Panc1 (cell line): Measurements from ENCODE around the gene RAB7B. TPM values are rescaled to one million over a fixed set of nuclear protein-coding genes. Genes with fewer than 3 reads are reported as not detected.

Source experiments
- ATAC-seq: fragments of 200-7000 bp; cut with Tn5 transposase; 2 replicates; pipeline ENCODE4 v1.9.1; 2020; ENCODE audit warnings: mild to moderate bottlenecking, moderate library complexity
- BruUV-seq: library from RNA; stranded (reverse); fragments of 400-500 nt; replicated peaks from 2 replicates; lab custom pipeline; 2021; lab: Mats Ljungman, UMichigan
- CTCF ChIA-PET: fragments of 300-600 bp; sonication (Branson Sonifier 250); formaldehyde crosslinking; loops from one replicate; lab custom pipeline; 2022; ENCODE audit warnings: antibody characterized with exemption; lab: Charles Lee
- POLR2A ChIA-PET: fragments of 300-600 bp; sonication (Branson Sonifier 250); formaldehyde crosslinking; loops from one replicate; lab custom pipeline; 2022; ENCODE audit warnings: antibody characterized with exemption; lab: Charles Lee
- DNase-seq: peaks from one replicate; pipeline ENCODE4 v3.0.0-alpha.2; 2010; ENCODE audit warnings: low read depth, low spot score
- H3K27ac ChIP-seq: 2 replicates; pipeline ENCODE4 v1.5.1; 2011; ENCODE audit warnings: mild to moderate bottlenecking, low read length, inconsistent platforms
- H3K27me3 ChIP-seq: fragments of 200-500 bp; sonication (Bioruptor generic); 2 replicates; pipeline ENCODE4 v1.6.0; 2014; ENCODE audit warnings: low read length, inconsistent platforms; ENCODE audit not compliant: control insufficient read depth, insufficient read depth
- H3K36me3 ChIP-seq: fragments of 200-500 bp; sonication (Bioruptor generic); 2 replicates; pipeline ENCODE4 v1.5.1; 2014; ENCODE audit warnings: inconsistent platforms, mild to moderate bottlenecking, low read length, moderate library complexity; ENCODE audit not compliant: control insufficient read depth, insufficient read depth
- H3K4me1 ChIP-seq: 2 replicates; pipeline ENCODE4 v1.5.1; 2011; ENCODE audit warnings: inconsistent platforms, mild to moderate bottlenecking, low read length, moderate library complexity; ENCODE audit not compliant: control insufficient read depth, insufficient read depth
- H3K4me3 ChIP-seq, 2 experiments: 2 replicates each; pipeline ENCODE4 v1.5.1; 2011 to 2012; ENCODE audit warnings: low read depth in 2 of 2, low read length in 2 of 2, mild to moderate bottlenecking in 2 of 2, inconsistent platforms in 1 of 2, moderate library complexity in 1 of 2
- H3K9me3 ChIP-seq: fragments of 200-500 bp; sonication (Bioruptor generic); 2 replicates; pipeline ENCODE4 v1.5.1; 2014; ENCODE audit warnings: low read depth, mild to moderate bottlenecking, inconsistent platforms, low read length, moderate library complexity; ENCODE audit not compliant: control insufficient read depth, insufficient read depth
- POLR2AphosphoS5 ChIP-seq: IDR thresholded peaks from 2 replicates; pipeline ENCODE4 v1.6.1; 2012; ENCODE audit warnings: mild to moderate bottlenecking, low read depth, low read length, moderate library complexity
- REST ChIP-seq, 2 experiments: IDR thresholded peaks; 2 replicates each; pipeline ENCODE4 v1.6.1; 2011 to 2012; ENCODE audit warnings: low read depth in 2 of 2, control low read depth in 1 of 2, low read length in 1 of 2, mild to moderate bottlenecking in 1 of 2, moderate library complexity in 1 of 2; ENCODE audit not compliant: insufficient read depth in 1 of 2
- SIN3A ChIP-seq: IDR thresholded peaks from 2 replicates; pipeline ENCODE4 v1.6.1; 2012; ENCODE audit warnings: low read depth, mild to moderate bottlenecking, low read length, moderate library complexity, borderline replicate concordance; ENCODE audit not compliant: insufficient read depth
- TCF7L2 ChIP-seq: IDR thresholded peaks from 2 replicates; pipeline ENCODE4 v1.6.1; 2011; ENCODE audit warnings: mild to moderate bottlenecking, low read depth, low read length, inconsistent platforms
- in situ Hi-C: cut with HindIII; loops from 2 replicates; pipeline ENCODE4 v1.10.0; 2016; ENCODE audit warnings: low sequenced_read_pairs, low pct_unique_long_range_greater_than_20kb
- intact Hi-C: fragments of 100-400 bp; cut with micrococcal nuclease; formaldehyde crosslinking; loops from one replicate; pipeline ENCODE4 v1.10.0; 2022; ENCODE audit not compliant: unreplicated experiment
- total RNA-seq: library from RNA; stranded (reverse); gene quantifications from one replicate; pipeline ENCODE4 v1.2.1, GENCODE V29; 2021; ENCODE audit not compliant: unreplicated experiment
- TF ChIP-seq, protein P1 (sequence below): fragments of 450-650 bp; IDR thresholded peaks from 2 replicates; pipeline ENCODE4 v1.5.1; 2017; ENCODE audit warnings: mild to moderate bottlenecking

Gene RAB7B
- total RNA-seq, 1 experiment from 2014 or later, result 0.05 TPM

- TF ChIP-seq SIN3A (no peak), POLR2AphosphoS5 (no peak), TCF7L2 (no peak), REST (IDR thresholded peaks at IDR 0.05; ENCODE audit: insufficient read depth in 1 of 2, low read depth in 2 of 2, low read length in 1 of 2) (no peak)
- TF ChIP-seq, protein P1, sequence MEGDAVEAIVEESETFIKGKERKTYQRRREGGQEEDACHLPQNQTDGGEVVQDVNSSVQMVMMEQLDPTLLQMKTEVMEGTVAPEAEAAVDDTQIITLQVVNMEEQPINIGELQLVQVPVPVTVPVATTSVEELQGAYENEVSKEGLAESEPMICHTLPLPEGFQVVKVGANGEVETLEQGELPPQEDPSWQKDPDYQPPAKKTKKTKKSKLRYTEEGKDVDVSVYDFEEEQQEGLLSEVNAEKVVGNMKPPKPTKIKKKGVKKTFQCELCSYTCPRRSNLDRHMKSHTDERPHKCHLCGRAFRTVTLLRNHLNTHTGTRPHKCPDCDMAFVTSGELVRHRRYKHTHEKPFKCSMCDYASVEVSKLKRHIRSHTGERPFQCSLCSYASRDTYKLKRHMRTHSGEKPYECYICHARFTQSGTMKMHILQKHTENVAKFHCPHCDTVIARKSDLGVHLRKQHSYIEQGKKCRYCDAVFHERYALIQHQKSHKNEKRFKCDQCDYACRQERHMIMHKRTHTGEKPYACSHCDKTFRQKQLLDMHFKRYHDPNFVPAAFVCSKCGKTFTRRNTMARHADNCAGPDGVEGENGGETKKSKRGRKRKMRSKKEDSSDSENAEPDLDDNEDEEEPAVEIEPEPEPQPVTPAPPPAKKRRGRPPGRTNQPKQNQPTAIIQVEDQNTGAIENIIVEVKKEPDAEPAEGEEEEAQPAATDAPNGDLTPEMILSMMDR, result no peak
- in situ Hi-C loops, result no loop called here
- ChIA-PET POLR2A (no interaction called here), CTCF (no interaction called here)
- DNase-seq (no peak), ATAC-seq (no peak)
- H3K4me1 ChIP-seq, result no peaks in the 10 kb centered on the region
- H3K36me3 ChIP-seq, result no peaks in the 10 kb centered on the region
- no TSS peak for BruUV-seq
- H3K4me3 ChIP-seq, result no peak overlapping the region
- intact Hi-C loops, result no loop called here
- H3K9me3 ChIP-seq, result no peaks in the 10 kb centered on the region
- H3K27ac ChIP-seq, result no peak overlapping the region
- H3K27me3 ChIP-seq, result peaks cover 14% of the 10 kb centered on the region; the same call in 1 of the 2 replicates
These were observed 56.2 kb downstream of the RAB7B start for GRCh38 chr1:205947024-205947423.

DNA sequence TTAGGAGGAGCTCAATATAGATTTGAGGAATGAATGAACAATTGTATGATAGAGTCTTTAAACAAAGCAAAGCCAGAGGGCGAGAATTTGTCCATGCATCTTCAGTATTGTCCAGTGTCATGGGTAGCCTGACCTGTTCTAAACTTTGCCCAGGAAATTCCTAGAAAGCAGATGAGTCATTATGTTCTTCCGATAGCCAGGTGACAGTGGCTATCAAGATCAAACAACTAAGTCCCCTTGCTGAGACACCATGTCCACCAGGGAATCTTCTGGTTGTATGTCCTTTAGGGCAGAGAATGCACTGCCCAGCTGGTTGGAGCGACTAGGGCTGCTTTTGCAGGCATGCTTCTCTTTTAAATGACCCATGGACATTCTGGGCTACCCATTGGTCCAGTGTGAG is 58.1 kb downstream of the RAB7B start:
- H3K27ac ChIP-seq, result no peak overlapping the region
- DNase-seq, result no peak
- H3K4me1 ChIP-seq, result no peaks in the 10 kb centered on the region
- in situ Hi-C loops (no loop called here), intact Hi-C loops (no loop called here)
- TF ChIP-seq REST (IDR thresholded peaks at IDR 0.05; ENCODE audit: insufficient read depth in 1 of 2, low read depth in 2 of 2, low read length in 1 of 2) (no peak), POLR2AphosphoS5 (no peak), SIN3A (no peak), TCF7L2 (no peak)
- TF ChIP-seq, protein P1, result no peak
- ChIA-PET CTCF (no interaction called here), POLR2A (no interaction called here)
- no TSS peak for BruUV-seq
- no peaks in the 10 kb centered on the region for H3K9me3 ChIP-seq
- H3K27me3 ChIP-seq, result peaks cover 14% of the 10 kb centered on the region; the same call in 1 of the 2 replicates
- no peak overlapping the region for H3K4me3 ChIP-seq
- ATAC-seq, result no peak
- H3K36me3 ChIP-seq, result no peaks in the 10 kb centered on the region
